ENCODE data around the gene IFNL1.

IFNL1 gene

GRCh38 chr19:39251081-39251480, 45.1 kb upstream of the IFNL1 start:
- TF ChIP-seq, protein P1, sequence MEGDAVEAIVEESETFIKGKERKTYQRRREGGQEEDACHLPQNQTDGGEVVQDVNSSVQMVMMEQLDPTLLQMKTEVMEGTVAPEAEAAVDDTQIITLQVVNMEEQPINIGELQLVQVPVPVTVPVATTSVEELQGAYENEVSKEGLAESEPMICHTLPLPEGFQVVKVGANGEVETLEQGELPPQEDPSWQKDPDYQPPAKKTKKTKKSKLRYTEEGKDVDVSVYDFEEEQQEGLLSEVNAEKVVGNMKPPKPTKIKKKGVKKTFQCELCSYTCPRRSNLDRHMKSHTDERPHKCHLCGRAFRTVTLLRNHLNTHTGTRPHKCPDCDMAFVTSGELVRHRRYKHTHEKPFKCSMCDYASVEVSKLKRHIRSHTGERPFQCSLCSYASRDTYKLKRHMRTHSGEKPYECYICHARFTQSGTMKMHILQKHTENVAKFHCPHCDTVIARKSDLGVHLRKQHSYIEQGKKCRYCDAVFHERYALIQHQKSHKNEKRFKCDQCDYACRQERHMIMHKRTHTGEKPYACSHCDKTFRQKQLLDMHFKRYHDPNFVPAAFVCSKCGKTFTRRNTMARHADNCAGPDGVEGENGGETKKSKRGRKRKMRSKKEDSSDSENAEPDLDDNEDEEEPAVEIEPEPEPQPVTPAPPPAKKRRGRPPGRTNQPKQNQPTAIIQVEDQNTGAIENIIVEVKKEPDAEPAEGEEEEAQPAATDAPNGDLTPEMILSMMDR (IDR thresholded peaks at IDR 0.05; ENCODE audit: poor library complexity, severe bottlenecking) = no peak
- no peaks in the 10 kb centered on the region for H3K9me3 ChIP-seq (ENCODE audit: severe bottlenecking)
- H3K27me3 ChIP-seq (ENCODE audit: insufficient read depth, poor library complexity, severe bottlenecking) = peaks cover 32% of the 10 kb centered on the region
- no peak overlapping the region for H3K27ac ChIP-seq (ENCODE audit: poor library complexity, severe bottlenecking)
- ATAC-seq (ENCODE audit: low read depth) = no peak
- H3K4me3 ChIP-seq (ENCODE audit: severe bottlenecking) = no peak overlapping the region
- H3K36me3 ChIP-seq (ENCODE audit: low read depth) = no peaks in the 10 kb centered on the region
- DNase-seq (ENCODE audit: low spot score) = no peak
- H3K4me1 ChIP-seq (ENCODE audit: insufficient read depth, poor library complexity, severe bottlenecking) = no peaks in the 10 kb centered on the region

DNA sequence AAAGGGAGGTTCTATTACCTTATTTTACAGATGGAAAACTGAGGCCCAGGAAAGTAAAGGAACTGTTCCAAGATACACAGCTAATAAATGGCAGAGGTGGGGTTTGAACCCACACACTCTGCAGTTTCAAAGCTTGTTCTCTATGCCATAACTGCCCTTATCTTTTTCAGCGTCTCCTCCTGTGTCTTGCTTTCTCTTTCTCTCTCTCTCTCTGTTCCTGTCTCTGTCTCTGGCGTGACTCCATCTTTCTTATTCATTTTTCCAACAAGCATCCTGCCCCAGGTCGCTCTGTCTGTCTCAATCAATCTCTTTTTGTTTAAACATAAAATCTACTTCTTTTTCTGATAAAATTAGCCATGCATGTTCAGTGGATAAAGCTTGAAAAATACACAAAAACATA, 44.4 kb upstream of the IFNL1 start:
- Histone ChIP-seq H3K4me1 (ENCODE audit: insufficient read depth, poor library complexity, severe bottlenecking) (no peaks in the 10 kb centered on the region), H3K36me3 (ENCODE audit: low read depth) (no peaks in the 10 kb centered on the region), H3K4me3 (ENCODE audit: severe bottlenecking) (no peak overlapping the region), H3K9me3 (ENCODE audit: severe bottlenecking) (no peaks in the 10 kb centered on the region), H3K27ac (ENCODE audit: poor library complexity, severe bottlenecking) (no peak overlapping the region), H3K27me3 (ENCODE audit: insufficient read depth, poor library complexity, severe bottlenecking) (peaks cover 32% of the 10 kb centered on the region)
- TF ChIP-seq, protein P1 (IDR thresholded peaks at IDR 0.05; ENCODE audit: poor library complexity, severe bottlenecking) = no peak
- ATAC-seq (ENCODE audit: low read depth) = no peak
- no peak for DNase-seq (ENCODE audit: low spot score)

GRCh38 chr19:39252458-39252857, 43.7 kb upstream of the IFNL1 start:
- Histone ChIP-seq H3K36me3 (ENCODE audit: low read depth) (no peaks in the 10 kb centered on the region), H3K9me3 (ENCODE audit: severe bottlenecking) (no peaks in the 10 kb centered on the region), H3K4me1 (ENCODE audit: insufficient read depth, poor library complexity, severe bottlenecking) (no peaks in the 10 kb centered on the region), H3K4me3 (ENCODE audit: severe bottlenecking) (no peak overlapping the region), H3K27ac (ENCODE audit: poor library complexity, severe bottlenecking) (no peak overlapping the region), H3K27me3 (ENCODE audit: insufficient read depth, poor library complexity, severe bottlenecking) (peaks cover 29% of the 10 kb centered on the region)
- TF ChIP-seq, protein P1 (IDR thresholded peaks at IDR 0.05; ENCODE audit: poor library complexity, severe bottlenecking) = no peak
- DNase-seq (ENCODE audit: low spot score) (no peak), ATAC-seq (ENCODE audit: low read depth) (no peak)

GRCh38 chr19:39253374-39254149, 42.6 kb upstream of the IFNL1 start:
- no peaks in the 10 kb centered on the region for H3K9me3 ChIP-seq (ENCODE audit: severe bottlenecking)
- H3K4me3 ChIP-seq (ENCODE audit: severe bottlenecking) = no peak overlapping the region
- H3K36me3 ChIP-seq (ENCODE audit: low read depth) = no peaks in the 10 kb centered on the region
- ATAC-seq (ENCODE audit: low read depth) (no peak), DNase-seq (ENCODE audit: low spot score) (no peak)
- H3K27ac ChIP-seq (ENCODE audit: poor library complexity, severe bottlenecking) = no peak overlapping the region
- no peaks in the 10 kb centered on the region for H3K4me1 ChIP-seq (ENCODE audit: insufficient read depth, poor library complexity, severe bottlenecking)
- peaks cover 19% of the 10 kb centered on the region for H3K27me3 ChIP-seq (ENCODE audit: insufficient read depth, poor library complexity, severe bottlenecking)
- TF ChIP-seq, protein P1 (IDR thresholded peaks at IDR 0.05; ENCODE audit: poor library complexity, severe bottlenecking) = no peak
